Esophagus (tissue), 2 donors: ENCODE results near the gene SUN2. TPM values are rescaled to one million over a fixed set of nuclear protein-coding genes. Genes with fewer than 3 reads are reported as not detected.

ENCODE experiments used
- polyA plus RNA-seq, 2 donors: library from polyadenylated mRNA; stranded (reverse); fragments of 200-250 nt; gene quantifications; one replicate each; pipeline ENCODE4 v1.2.3, GENCODE V29; 2013
- donor health status: healthy with polysubstance abuse.
- donor health status: Bipolar disorder and iron deficiency.

SUN2 gene
- polyA plus RNA-seq, 2 donors: 61.7 to 70.1 TPM

Other genes starting within 250 kb of the SUN2 start
- gene DDX17, start 249.7 kb downstream of the SUN2 start, polyA plus RNA-seq: 100 to 1,000 TPM in 1 of 2 donors, 10 to 100 TPM in 1; 95.5 to 143 TPM
- gene DMC1, start 185.8 kb downstream of the SUN2 start, polyA plus RNA-seq: 1 to 10 TPM in 1 of 2 donors, under 1 TPM in 1; 0.51 to 1.3 TPM
- gene FAM227A, start 99.6 kb downstream of the SUN2 start, polyA plus RNA-seq: under 1 TPM; 0.06 to 0.86 TPM
- 10 to 100 TPM; 24.1 to 28.9 TPM for gene CBY1, start 99.4 kb downstream of the SUN2 start, polyA plus RNA-seq
- 10 to 100 TPM; 14.4 to 41.1 TPM for gene TOMM22, start 74.0 kb downstream of the SUN2 start, polyA plus RNA-seq
- gene JOSD1, start 55.1 kb downstream of the SUN2 start, polyA plus RNA-seq: 10 to 100 TPM in 1 of 2 donors, 1 to 10 TPM in 1; 9.2 to 16.5 TPM
- gene GTPBP1, start 50.1 kb downstream of the SUN2 start, polyA plus RNA-seq: 10 to 100 TPM; 12.5 to 19.4 TPM
- gene DNAL4, start 38.1 kb upstream of the SUN2 start, polyA plus RNA-seq: 10 to 100 TPM in 1 of 2 donors, 1 to 10 TPM in 1; 8.5 to 12.7 TPM
- gene NPTXR, start 88.0 kb upstream of the SUN2 start, polyA plus RNA-seq: under 1 TPM; 0.28 to 0.73 TPM
- gene CBX6, start 116.2 kb upstream of the SUN2 start, polyA plus RNA-seq: 1 to 10 TPM; 6.4 to 8.5 TPM
- gene APOBEC3A, start 201.6 kb upstream of the SUN2 start, polyA plus RNA-seq: 1 to 10 TPM; 2.5 to 5.6 TPM
- 1 to 10 TPM; 3.4 to 4.6 TPM for gene APOBEC3B, start 226.3 kb upstream of the SUN2 start, polyA plus RNA-seq